ENCODE data around the gene LIX1L. TPM values are rescaled to one million over a fixed set of nuclear protein-coding genes. Genes with fewer than 3 reads are reported as not detected.

The LIX1L gene
- total and polyA plus RNA-seq, 3 experiments from 2014 or later: 33.5 to 42.6 (median 41.8) TPM

DNA sequence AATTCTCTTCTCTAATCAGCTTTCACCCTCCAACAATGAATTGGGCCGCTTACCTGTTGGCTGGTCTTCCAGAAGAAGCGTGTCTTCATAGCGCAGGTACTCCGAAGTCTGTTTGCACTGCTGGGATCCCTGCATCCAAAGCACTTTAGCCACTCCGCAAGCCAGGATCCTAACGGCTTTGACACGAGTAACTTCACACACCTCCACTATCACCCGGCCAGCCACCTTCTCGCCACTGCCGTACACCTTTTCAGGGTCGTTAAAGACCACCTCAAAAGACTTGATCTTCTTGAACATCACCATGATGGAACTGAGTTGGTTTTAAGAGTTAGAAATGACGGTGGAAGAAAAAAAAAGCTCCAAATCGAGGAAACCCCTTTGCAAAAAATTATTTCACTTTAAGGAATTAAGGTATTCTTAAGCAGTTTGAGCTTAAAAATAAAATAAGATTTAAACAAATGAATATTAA is 38.2 kb upstream of the LIX1L start:
- peaks cover 55 to 68% (median 63%) of the 10 kb centered on the region in 3 donors for H3K4me1 Mint-ChIP-seq
- H3K4me3 ChIP-seq (ENCODE audit: low read length): peak overlapping the region; percentile 99
- H3K36me3 ChIP-seq (ENCODE audit: insufficient read depth, low read length): peaks cover 44% of the 10 kb centered on the region
- no peaks in the 10 kb centered on the region for H3K9me3 ChIP-seq (ENCODE audit: low read length)
- H3K27me3 ChIP-seq (ENCODE audit: insufficient read depth, low read length, poor library complexity, severe bottlenecking): no peaks in the 10 kb centered on the region
- DNase-seq: no peak
- ChIA-PET CTCF (interaction anchor here (0.6 to 26.4 kb wide), 8 partner anchors 11 to 151 kb away, joined by 3 to 475 read pairs (median 6); partner anchors contain the start of genes LIX1L, NUDT17, PIAS3 and RBM8A), POLR2A (interaction anchor here (0.9 to 11.4 kb wide), 10 partner anchors 10 to 172 kb away, joined by 3 to 229 read pairs (median 16); partner anchors contain the start of genes ANKRD34A, LIX1L, PEX11B and POLR3C)
- H3K9me3 Mint-ChIP-seq: peaks cover 0 to 5% (median 0%) of the 10 kb centered on the region in 5 donors
- peak overlapping the region; percentile 94 to 99 (median 99) for H3K4me3 Mint-ChIP-seq
- peak overlapping the region; percentile 92 for H3K27ac ChIP-seq (ENCODE audit: low read depth, low read length)
- H3K4me1 ChIP-seq (ENCODE audit: insufficient read depth, low read length): peaks cover 55% of the 10 kb centered on the region
- peaks cover 39 to 58% (median 50%) of the 10 kb centered on the region in 3 donors for H3K36me3 Mint-ChIP-seq
- peak overlapping the region; percentile 84 to 98 (median 98) for H3K27ac Mint-ChIP-seq
- H3K27me3 Mint-ChIP-seq: peaks cover 0 to 3% of the 10 kb centered on the region in 2 donors

- ChIA-PET POLR2A (interaction anchor here (1.1 to 11.4 kb wide), 6 partner anchors 10 to 68 kb away, joined by 4 to 229 read pairs (median 16); partner anchors contain the start of gene RBM8A), CTCF (interaction anchor here (0.6 to 26.4 kb wide), 3 partner anchors 12 to 146 kb away, joined by 3 to 475 read pairs (median 19); no protein-coding TSS in a partner anchor)
- Mint-ChIP-seq H3K4me1 (peaks cover 59 to 72% (median 70%) of the 10 kb centered on the region in 3 donors), H3K9me3 (peaks cover 0 to 5% (median 0%) of the 10 kb centered on the region in 5 donors), H3K4me3 (peak overlapping the region; percentile 94 to 99 (median 99)), H3K27ac (peak overlapping the region; percentile 85 to 98 (median 98)), H3K27me3 (peaks cover 0 to 3% of the 10 kb centered on the region in 2 donors), H3K36me3 (peaks cover 39 to 58% (median 50%) of the 10 kb centered on the region in 3 donors)
- H3K9me3 ChIP-seq (ENCODE audit: low read length): no peaks in the 10 kb centered on the region
- H3K27ac ChIP-seq (ENCODE audit: low read depth, low read length): peak overlapping the region; percentile 92
- H3K27me3 ChIP-seq (ENCODE audit: insufficient read depth, low read length, poor library complexity, severe bottlenecking): no peaks in the 10 kb centered on the region
- no peak for DNase-seq
- peak overlapping the region; percentile 99 for H3K4me3 ChIP-seq (ENCODE audit: low read length)
- peaks cover 50% of the 10 kb centered on the region for H3K4me1 ChIP-seq (ENCODE audit: insufficient read depth, low read length)
- H3K36me3 ChIP-seq (ENCODE audit: insufficient read depth, low read length): peaks cover 44% of the 10 kb centered on the region
Measured at GRCh38 chr1:145995148-145995881, 37.5 kb upstream of the LIX1L start.

- Histone ChIP-seq H3K4me1 (ENCODE audit: insufficient read depth, low read length) (peaks cover 47% of the 10 kb centered on the region), H3K36me3 (ENCODE audit: insufficient read depth, low read length) (peaks cover 44% of the 10 kb centered on the region), H3K27me3 (ENCODE audit: insufficient read depth, low read length, poor library complexity, severe bottlenecking) (no peaks in the 10 kb centered on the region), H3K27ac (ENCODE audit: low read depth, low read length) (peak overlapping the region; percentile 92), H3K9me3 (ENCODE audit: low read length) (no peaks in the 10 kb centered on the region), H3K4me3 (ENCODE audit: low read length) (peak overlapping the region; percentile 99)
- H3K27ac Mint-ChIP-seq: peak overlapping the region; percentile 85 to 98 (median 98)
- peak overlapping the region; percentile 94 to 99 (median 99) for H3K4me3 Mint-ChIP-seq
- H3K9me3 Mint-ChIP-seq: peaks cover 0 to 5% (median 0%) of the 10 kb centered on the region in 5 donors
- peaks cover 39 to 58% (median 50%) of the 10 kb centered on the region in 3 donors for H3K36me3 Mint-ChIP-seq
- POLR2A ChIA-PET: interaction anchor here (0.5 to 11.4 kb wide), 7 partner anchors 9 to 167 kb away, joined by 3 to 229 read pairs (median 10); partner anchors contain the start of gene RBM8A
- peaks cover 55 to 68% (median 68%) of the 10 kb centered on the region in 3 donors for H3K4me1 Mint-ChIP-seq
- no peaks in the 10 kb centered on the region for H3K27me3 Mint-ChIP-seq
- DNase-seq: peak in 1 of 5 donors; percentile 56
- CTCF ChIA-PET: interaction anchor here (1.0 to 26.4 kb wide), 5 partner anchors 8 to 149 kb away, joined by 3 to 475 read pairs (median 4); partner anchors contain the start of gene NUDT17
Measured at GRCh38 chr1:145994391-145995120, 36.7 kb upstream of the LIX1L start.

- DNase-seq: no peak
- H3K27me3 ChIP-seq (ENCODE audit: insufficient read depth, low read length, poor library complexity, severe bottlenecking): no peaks in the 10 kb centered on the region
- peaks cover 49 to 64% (median 63%) of the 10 kb centered on the region in 3 donors for H3K4me1 Mint-ChIP-seq
- ChIA-PET CTCF (interaction anchor here (0.9 to 26.4 kb wide), 8 partner anchors 9 to 148 kb away, joined by 3 to 475 read pairs (median 4); partner anchors contain the start of genes LIX1L and NUDT17), POLR2A (interaction anchor here (0.5 to 11.4 kb wide), 6 partner anchors 9 to 166 kb away, joined by 3 to 229 read pairs (median 6); partner anchors contain the start of genes ANKRD34A and POLR3GL)
- H3K9me3 ChIP-seq (ENCODE audit: low read length): no peaks in the 10 kb centered on the region
- H3K36me3 Mint-ChIP-seq: peaks cover 39 to 58% (median 50%) of the 10 kb centered on the region in 3 donors
- H3K4me3 ChIP-seq (ENCODE audit: low read length): peak overlapping the region; percentile 99
- peak overlapping the region; percentile 85 to 98 (median 98) for H3K27ac Mint-ChIP-seq
- H3K4me3 Mint-ChIP-seq: peak overlapping the region; percentile 94 to 99 (median 99)
- peaks cover 44% of the 10 kb centered on the region for H3K36me3 ChIP-seq (ENCODE audit: insufficient read depth, low read length)
- H3K27me3 Mint-ChIP-seq: no peaks in the 10 kb centered on the region
- peaks cover 0 to 5% (median 0%) of the 10 kb centered on the region in 5 donors for H3K9me3 Mint-ChIP-seq
- H3K27ac ChIP-seq (ENCODE audit: low read depth, low read length): peak overlapping the region; percentile 92
- H3K4me1 ChIP-seq (ENCODE audit: insufficient read depth, low read length): peaks cover 42% of the 10 kb centered on the region
Measured at GRCh38 chr1:145993618-145994390, 36.0 kb upstream of the LIX1L start.

- Histone ChIP-seq H3K4me3 (ENCODE audit: low read length) (peak overlapping the region; percentile 99), H3K27me3 (ENCODE audit: insufficient read depth, low read length, poor library complexity, severe bottlenecking) (no peaks in the 10 kb centered on the region), H3K9me3 (ENCODE audit: low read length) (no peaks in the 10 kb centered on the region), H3K27ac (ENCODE audit: low read depth, low read length) (peak overlapping the region; percentile 92), H3K4me1 (ENCODE audit: insufficient read depth, low read length) (peaks cover 42% of the 10 kb centered on the region), H3K36me3 (ENCODE audit: insufficient read depth, low read length) (peaks cover 44% of the 10 kb centered on the region)
- no peak for DNase-seq
- Mint-ChIP-seq H3K36me3 (peaks cover 39 to 58% (median 50%) of the 10 kb centered on the region in 3 donors), H3K27ac (peak overlapping the region; percentile 86 to 98 (median 98)), H3K4me3 (peak overlapping the region; percentile 94 to 99 (median 99)), H3K27me3 (no peaks in the 10 kb centered on the region), H3K9me3 (peaks cover 0 to 5% (median 0%) of the 10 kb centered on the region in 5 donors), H3K4me1 (peaks cover 47 to 64% (median 63%) of the 10 kb centered on the region in 3 donors)
- ChIA-PET POLR2A (interaction anchor here (1.2 to 11.4 kb wide), 4 partner anchors 9 to 29 kb away, joined by 5 to 229 read pairs (median 8); partner anchors contain the start of genes ANKRD34A and POLR3GL), CTCF (interaction anchor here (0.9 to 26.4 kb wide), 8 partner anchors 9 to 148 kb away, joined by 3 to 475 read pairs (median 4); partner anchors contain the start of genes LIX1L and NUDT17)
Measured at GRCh38 chr1:145992958-145993617, 35.3 kb upstream of the LIX1L start.

- H3K4me3 ChIP-seq (ENCODE audit: low read length): peak overlapping the region; percentile 99
- peaks cover 47 to 64% (median 63%) of the 10 kb centered on the region in 3 donors for H3K4me1 Mint-ChIP-seq
- H3K36me3 Mint-ChIP-seq: peaks cover 39 to 58% (median 50%) of the 10 kb centered on the region in 3 donors
- ChIA-PET POLR2A (interaction anchor here (1.2 to 11.4 kb wide), 3 partner anchors 13 to 28 kb away, joined by 5 to 229 read pairs (median 5); partner anchors contain the start of genes ANKRD34A and POLR3GL), CTCF (interaction anchor here (1.0 to 26.4 kb wide), 6 partner anchors 10 to 147 kb away, joined by 3 to 475 read pairs (median 6); partner anchors contain the start of gene NUDT17)
- DNase-seq: no peak
- no peaks in the 10 kb centered on the region for H3K27me3 Mint-ChIP-seq
- H3K27me3 ChIP-seq (ENCODE audit: insufficient read depth, low read length, poor library complexity, severe bottlenecking): no peaks in the 10 kb centered on the region
- peak overlapping the region; percentile 92 for H3K27ac ChIP-seq (ENCODE audit: low read depth, low read length)
- H3K9me3 Mint-ChIP-seq: peaks cover 0 to 5% (median 0%) of the 10 kb centered on the region in 5 donors
- H3K4me1 ChIP-seq (ENCODE audit: insufficient read depth, low read length): peaks cover 43% of the 10 kb centered on the region
- H3K9me3 ChIP-seq (ENCODE audit: low read length): no peaks in the 10 kb centered on the region
- H3K36me3 ChIP-seq (ENCODE audit: insufficient read depth, low read length): peaks cover 44% of the 10 kb centered on the region
- H3K27ac Mint-ChIP-seq: peak overlapping the region; percentile 69 to 98 (median 86)
- H3K4me3 Mint-ChIP-seq: peak overlapping the region; percentile 94 to 99 (median 99)
Measured at GRCh38 chr1:145992502-145992936, 34.7 kb upstream of the LIX1L start.
